ENCODE measurements around the gene AIPL1. TPM values are rescaled to one million over a fixed set of nuclear protein-coding genes. Genes with fewer than 3 reads are reported as not detected.

The AIPL1 gene
- total and polyA plus RNA-seq, 2 of the 13 experiments (the other 11 are each of a cell fraction or from before 2014, with no cell fraction given) = not detected

DNA sequence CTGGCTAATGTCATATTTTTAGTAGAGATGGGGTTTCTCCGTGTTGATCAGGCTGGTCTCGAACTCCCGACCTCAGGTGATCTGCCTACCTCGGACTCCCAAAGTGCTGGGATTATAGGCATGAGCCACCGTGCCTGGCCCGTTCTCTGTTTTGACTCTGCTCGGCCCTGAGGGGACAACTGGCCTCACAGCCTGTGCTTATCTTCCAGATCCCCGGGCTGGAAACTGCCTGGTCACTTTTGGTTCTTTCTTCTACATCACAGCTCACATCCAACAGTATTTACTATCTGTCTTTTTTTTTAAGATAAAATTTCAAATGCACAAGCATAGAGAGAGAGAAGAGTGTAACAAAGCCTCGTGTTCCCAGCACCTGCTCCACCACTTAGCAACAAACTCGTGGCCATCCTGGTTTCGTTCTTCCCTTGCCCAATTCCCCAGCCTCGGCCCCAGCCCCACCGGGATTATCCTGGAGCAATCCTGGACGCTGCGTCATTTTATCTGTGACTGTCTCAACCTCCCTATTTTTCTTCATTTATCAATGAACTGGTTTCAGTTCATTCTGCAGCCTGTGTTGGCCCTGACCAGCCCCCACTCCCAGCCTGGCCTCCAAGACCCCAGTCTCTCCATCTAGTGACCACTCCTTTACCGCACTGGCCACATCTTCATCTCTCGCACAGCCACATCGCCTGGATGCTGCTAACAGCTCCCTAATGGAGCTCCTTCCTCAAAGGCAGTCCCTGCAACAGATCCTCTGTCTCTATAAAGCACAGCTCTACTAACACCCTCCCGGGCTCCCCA, 30.5 kb upstream of the AIPL1 start:
- Histone ChIP-seq H3K4me2 (ENCODE audit: low read depth, low read length) (no peak overlapping the region), H4K20me1 (ENCODE audit: insufficient read depth, low read length) (no peaks in the 10 kb centered on the region), H3K9ac (ENCODE audit: insufficient read depth, low read depth, low read length) (no peak overlapping the region), H2AFZ (ENCODE audit: low read length) (no peak overlapping the region), H3K79me2 (ENCODE audit: insufficient read depth, low read length) (no peaks in the 10 kb centered on the region), H3K9me3 (ENCODE audit: low read length) (no peaks in the 10 kb centered on the region; the same call in 1 of the 2 replicates), H3K27me3 (ENCODE audit: control insufficient read depth in 1 of 2, insufficient read depth in 2 of 2, low read length in 2 of 2) (no peaks in the 10 kb centered on the region), H3K27ac (ENCODE audit: extremely low read length, insufficient read depth, low read length) (no peak overlapping the region), H3K4me1 (ENCODE audit: insufficient read depth, low read length) (no peaks in the 10 kb centered on the region), H3K4me3 (replicated peaks in 1 of 3; ENCODE audit: insufficient read depth in 1 of 3, low read depth in 2 of 3, low read length in 3 of 3) (no peak overlapping the region), H3K36me3 (replicated peaks in 1 of 2; ENCODE audit: control insufficient read depth in 1 of 2, insufficient read depth in 2 of 2, low read length in 2 of 2) (no peaks in the 10 kb centered on the region)
- ATAC-seq (no peak), DNase-seq (ENCODE audit: low spot score) (no peak), FAIRE-seq (no peak)
- WGBS (ENCODE audit: low lambda C conversion rate) = 53% methylated on average over 17 of the region's 19 CpGs
- BruUV-seq (replicated peaks) = no TSS peak
- ChIA-PET CTCF (ENCODE audit: low intra/inter-chr PET ratio, low total read pairs) (no interaction called here), POLR2A (no interaction called here)
- TF ChIP-seq ZMYM3 (CRISPR knock-in tag; IDR thresholded peaks at IDR 0.05) (no peak), BORCS8-MEF2B (CRISPR knock-in tag; IDR thresholded peaks at IDR 0.05) (no peak), ZNF124 (CRISPR knock-in tag; IDR thresholded peaks at IDR 0.05) (no peak), TARDBP (CRISPR knock-in tag; IDR thresholded peaks at IDR 0.05) (no peak), JUND (CRISPR knock-in tag; IDR thresholded peaks at IDR 0.05) (no peak), KMT2B (CRISPR knock-in tag; IDR thresholded peaks at IDR 0.05) (no peak), ZNF430 (CRISPR knock-in tag; IDR thresholded peaks at IDR 0.05) (no peak), ZNF253 (CRISPR knock-in tag; IDR thresholded peaks at IDR 0.05; ENCODE audit: borderline replicate concordance) (no peak), JDP2 (CRISPR knock-in tag; IDR thresholded peaks at IDR 0.05; ENCODE audit: borderline replicate concordance) (no peak)
- TF ChIP-seq, protein P1, sequence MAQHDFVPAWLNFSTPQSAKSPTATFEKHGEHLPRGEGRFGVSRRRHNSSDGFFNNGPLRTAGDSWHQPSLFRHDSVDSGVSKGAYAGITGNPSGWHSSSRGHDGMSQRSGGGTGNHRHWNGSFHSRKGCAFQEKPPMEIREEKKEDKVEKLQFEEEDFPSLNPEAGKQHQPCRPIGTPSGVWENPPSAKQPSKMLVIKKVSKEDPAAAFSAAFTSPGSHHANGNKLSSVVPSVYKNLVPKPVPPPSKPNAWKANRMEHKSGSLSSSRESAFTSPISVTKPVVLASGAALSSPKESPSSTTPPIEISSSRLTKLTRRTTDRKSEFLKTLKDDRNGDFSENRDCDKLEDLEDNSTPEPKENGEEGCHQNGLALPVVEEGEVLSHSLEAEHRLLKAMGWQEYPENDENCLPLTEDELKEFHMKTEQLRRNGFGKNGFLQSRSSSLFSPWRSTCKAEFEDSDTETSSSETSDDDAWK (CRISPR knock-in tag; IDR thresholded peaks at IDR 0.05) = no peak
- in situ Hi-C loops (cut with HindIII; ENCODE audit: extremely low pct_ligation_motif_present, low pct_unique_long_range_greater_than_20kb) (no loop called here), intact Hi-C loops (cut with micrococcal nuclease; ENCODE audit: unreplicated experiment) (no loop called here)
